AG04450 (cell line): ENCODE results near the gene CHTOP. TPM values are rescaled to one million over a fixed set of nuclear protein-coding genes. Genes with fewer than 3 reads are reported as not detected.
"Not testable (repeated sequence)": the region's sequence is repeated elsewhere in the genome, so short reads cannot be mapped to it uniquely, and the experiment has no call there.

ENCODE experiments used
- CTCF ChIA-PET: fragments of 300-600, 350-600 bp; formaldehyde crosslinking; extraction: SDS; loops from one replicate; lab custom pipeline; 2022; ENCODE audit warnings: antibody characterized with exemption, inconsistent platforms; lab: Charles Lee
- POLR2A ChIA-PET: fragments of 350-600 bp; formaldehyde crosslinking; extraction: SDS; loops from one replicate; lab custom pipeline; 2021; ENCODE audit warnings: antibody characterized with exemption, inconsistent platforms; lab: Yijun Ruan, JAX
- DNase-seq: peaks from one replicate; pipeline ENCODE4 v3.0.0-alpha.2; 2011; ENCODE audit warnings: low read depth, low spot score
- H3K27ac ChIP-seq: one replicate; pipeline ENCODE4 v1.5.1; 2012; ENCODE audit warnings: low read depth, low read length, control low read depth
- H3K27me3 ChIP-seq: one replicate; pipeline ENCODE4 v1.6.0; 2012; ENCODE audit warnings: low read length; ENCODE audit not compliant: control insufficient read depth, insufficient read depth
- H3K4me3 ChIP-seq: 2 replicates; pipeline ENCODE4 v1.5.1; 2011; ENCODE audit warnings: mild to moderate bottlenecking, low read depth, low read length, control low read depth
- H3K9me3 ChIP-seq: 2 replicates; pipeline ENCODE4 v1.5.1; 2012; ENCODE audit warnings: low read length; ENCODE audit not compliant: control insufficient read depth, insufficient read depth
- polyA minus RNA-seq: library from RNA; depleted of rRNA, polyadenylated mRNA; stranded (reverse); fragments of >200 nt; gene quantifications from 2 replicates; pipeline ENCODE4 v1.2.3, GENCODE V29; 2011; rRNA and poly(A)+ RNA removed
- polyA plus RNA-seq: library from polyadenylated mRNA; depleted of rRNA; stranded (reverse); fragments of >200 nt; gene quantifications from 2 replicates; pipeline ENCODE4 v1.2.3, GENCODE V29; 2011; rRNA removed
- TF ChIP-seq, protein P1 (sequence below): IDR thresholded peaks from 2 replicates; pipeline ENCODE4 v1.5.1; 2011; ENCODE audit warnings: low read depth, low read length, control low read depth, inconsistent platforms

Gene CHTOP, protein sequence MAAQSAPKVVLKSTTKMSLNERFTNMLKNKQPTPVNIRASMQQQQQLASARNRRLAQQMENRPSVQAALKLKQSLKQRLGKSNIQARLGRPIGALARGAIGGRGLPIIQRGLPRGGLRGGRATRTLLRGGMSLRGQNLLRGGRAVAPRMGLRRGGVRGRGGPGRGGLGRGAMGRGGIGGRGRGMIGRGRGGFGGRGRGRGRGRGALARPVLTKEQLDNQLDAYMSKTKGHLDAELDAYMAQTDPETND
- polyA plus RNA-seq (49.2 and 59.5 TPM in 2 replicates), polyA minus RNA-seq (30.2 and 38.7 TPM in 2 replicates)

DNA sequence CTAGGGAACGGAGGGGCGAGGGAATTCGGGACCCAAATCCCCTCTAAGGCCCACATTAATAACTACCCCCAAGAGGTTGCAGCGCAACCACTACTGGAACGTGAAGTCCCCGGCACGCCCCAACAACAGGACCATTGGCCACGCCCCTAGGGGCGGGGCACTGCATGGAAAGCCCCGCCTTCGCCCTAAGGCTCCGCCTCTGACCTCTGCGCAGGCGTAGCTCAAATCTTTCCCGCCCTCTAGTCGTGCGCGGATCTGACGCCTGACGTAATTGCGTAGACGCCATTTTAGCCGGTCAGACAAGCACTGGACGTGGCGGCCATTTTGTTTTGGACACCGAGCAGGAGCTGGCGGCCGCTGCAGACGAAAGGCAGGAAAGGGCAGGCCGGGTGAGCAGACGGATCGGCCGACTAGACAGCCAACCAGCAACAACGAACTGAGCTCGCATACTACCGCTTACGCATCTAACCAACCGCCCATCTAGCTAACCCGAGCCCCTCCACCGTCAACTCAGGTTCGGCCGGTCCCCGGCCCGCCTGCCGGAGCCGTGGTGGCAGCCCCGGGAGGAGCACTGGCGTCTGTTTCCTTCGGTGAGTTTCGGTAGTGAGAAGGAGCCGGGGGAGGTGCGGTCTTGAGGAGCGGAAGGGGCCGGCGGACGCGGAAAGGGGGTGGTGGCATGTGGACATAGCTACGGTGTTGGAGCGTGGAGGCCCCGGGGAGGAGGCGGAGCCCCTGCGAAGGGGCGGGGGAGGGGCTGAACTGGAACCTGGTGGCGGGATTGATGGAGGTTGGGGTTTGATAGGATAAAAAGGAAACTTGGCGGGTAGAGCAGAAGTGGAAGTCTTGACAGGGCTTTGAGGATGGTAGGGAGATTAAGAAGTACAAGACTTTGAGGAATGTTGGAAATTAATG, at the start of gene CHTOP:
CHTOP (plus strand) TSS at position 313 of the 912 bp plus-strand sequence. CDS start 2,523 bp downstream, outside the sequence.
- TF ChIP-seq, protein P1, sequence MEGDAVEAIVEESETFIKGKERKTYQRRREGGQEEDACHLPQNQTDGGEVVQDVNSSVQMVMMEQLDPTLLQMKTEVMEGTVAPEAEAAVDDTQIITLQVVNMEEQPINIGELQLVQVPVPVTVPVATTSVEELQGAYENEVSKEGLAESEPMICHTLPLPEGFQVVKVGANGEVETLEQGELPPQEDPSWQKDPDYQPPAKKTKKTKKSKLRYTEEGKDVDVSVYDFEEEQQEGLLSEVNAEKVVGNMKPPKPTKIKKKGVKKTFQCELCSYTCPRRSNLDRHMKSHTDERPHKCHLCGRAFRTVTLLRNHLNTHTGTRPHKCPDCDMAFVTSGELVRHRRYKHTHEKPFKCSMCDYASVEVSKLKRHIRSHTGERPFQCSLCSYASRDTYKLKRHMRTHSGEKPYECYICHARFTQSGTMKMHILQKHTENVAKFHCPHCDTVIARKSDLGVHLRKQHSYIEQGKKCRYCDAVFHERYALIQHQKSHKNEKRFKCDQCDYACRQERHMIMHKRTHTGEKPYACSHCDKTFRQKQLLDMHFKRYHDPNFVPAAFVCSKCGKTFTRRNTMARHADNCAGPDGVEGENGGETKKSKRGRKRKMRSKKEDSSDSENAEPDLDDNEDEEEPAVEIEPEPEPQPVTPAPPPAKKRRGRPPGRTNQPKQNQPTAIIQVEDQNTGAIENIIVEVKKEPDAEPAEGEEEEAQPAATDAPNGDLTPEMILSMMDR = no peak
- Histone ChIP-seq H3K4me3 (peak within 1 kb of the TSS; percentile 95), H3K27ac (peak within 1 kb of the TSS; percentile 100), H3K9me3 (no peaks in the 10 kb centered on the region; the same call in 1 of the 2 replicates), H3K27me3 (no peaks in the 10 kb centered on the region)
- DNase-seq = peak; percentile 97
- ChIA-PET CTCF (interaction anchor here (0.6 to 2.9 kb wide), 7 partner anchors 44 to 357 kb away, joined by 3 to 16 read pairs (median 5); partner anchors contain the start of gene S100A6), POLR2A (interaction anchor here (0.6 to 2.0 kb wide), 33 partner anchors 9 to 1701 kb away, joined by 3 to 18 read pairs (median 5); partner anchors contain the start of genes CREB3L4, ILF2, INTS3 and JTB)

DNA sequence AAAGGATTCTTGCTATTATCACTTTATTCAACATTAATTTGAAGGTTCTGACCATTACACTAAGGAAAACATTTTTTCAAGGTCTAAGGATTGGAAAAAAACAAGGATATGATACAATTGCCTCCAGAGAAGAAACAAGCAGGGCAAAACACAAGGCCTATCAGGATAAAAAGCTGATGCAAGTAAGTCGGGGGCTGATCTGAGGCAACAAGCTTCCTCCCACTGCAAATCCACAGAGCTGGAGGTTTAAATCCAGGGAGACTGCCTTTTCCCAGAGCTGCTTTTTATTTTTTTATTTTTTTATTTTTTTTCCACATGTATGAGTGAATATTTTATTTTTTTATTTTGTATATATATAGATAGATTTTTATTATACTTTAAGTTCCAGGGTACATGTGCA, 48.9 kb upstream of the CHTOP start:
- Histone ChIP-seq H3K27me3 (no peaks in the 10 kb centered on the region), H3K4me3 (no peak overlapping the region), H3K9me3 (no peaks in the 10 kb centered on the region), H3K27ac (no peak overlapping the region)
- ChIA-PET POLR2A (interaction anchor here (1.4 kb wide), 1 partner anchor 49 kb away, joined by 5 read pairs; the partner anchor contains the start of gene CHTOP), CTCF (interaction anchor here (1.6 to 4.0 kb wide), 2 partner anchors 13 to 74 kb away, joined by 6 to 33 read pairs; no protein-coding TSS in a partner anchor)
- DNase-seq = no peak
- TF ChIP-seq, protein P1 = no peak

DNA sequence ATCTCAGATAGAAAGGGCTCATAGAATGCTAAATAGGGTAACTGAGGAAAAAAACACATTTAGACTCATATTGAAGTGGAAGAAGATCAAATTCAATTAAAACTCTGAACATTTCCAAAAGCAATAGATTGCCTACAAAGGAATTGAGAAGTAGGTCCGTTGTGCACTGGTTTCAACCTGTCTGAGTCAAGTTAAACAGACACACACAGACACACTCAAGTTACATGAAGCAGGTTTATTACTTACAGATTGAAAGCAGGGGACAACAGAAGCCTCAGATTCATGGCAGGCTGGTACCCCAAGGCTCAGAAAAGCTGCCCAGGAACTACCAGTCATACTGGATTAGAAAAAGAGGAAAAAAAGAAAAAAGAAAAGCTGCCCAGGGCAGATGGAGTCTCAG, 47.5 kb upstream of the CHTOP start:
- ChIA-PET POLR2A (no interaction called here), CTCF (interaction anchor here (4.0 kb wide), 1 partner anchor 14 kb away, joined by 33 read pairs; no protein-coding TSS in a partner anchor)
- no peak overlapping the region for H3K27ac ChIP-seq
- no peaks in the 10 kb centered on the region for H3K9me3 ChIP-seq
- no peaks in the 10 kb centered on the region for H3K27me3 ChIP-seq
- DNase-seq = no peak
- no peak overlapping the region for H3K4me3 ChIP-seq
- TF ChIP-seq, protein P1 = no peak

DNA sequence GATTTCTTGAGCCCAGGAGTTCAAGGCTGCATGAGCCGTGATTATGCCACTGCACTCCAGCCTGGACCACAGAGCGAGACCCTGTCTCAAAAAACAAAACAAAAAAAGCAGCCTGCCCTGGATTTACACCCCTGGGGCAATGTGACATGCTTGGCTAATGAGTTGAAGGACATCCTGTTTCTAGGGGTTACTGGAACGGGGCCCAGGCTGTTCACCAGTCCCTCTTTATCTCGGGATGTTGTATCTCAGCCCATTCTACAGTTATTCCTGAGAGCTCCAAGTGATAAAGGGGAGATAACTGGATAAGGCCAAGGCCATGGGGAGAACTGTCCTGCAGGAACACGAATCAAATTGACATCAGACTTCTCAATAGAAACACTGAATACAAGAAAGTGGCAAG, 46.6 kb upstream of the CHTOP start:
- CTCF ChIA-PET = interaction anchor here (1.9 to 4.0 kb wide), 2 partner anchors 15 to 54 kb away, joined by 5 to 33 read pairs; no protein-coding TSS in a partner anchor
- H3K4me3 ChIP-seq = no peak overlapping the region
- DNase-seq = no peak
- POLR2A ChIA-PET = no interaction called here
- no peak overlapping the region for H3K27ac ChIP-seq
- TF ChIP-seq, protein P1 = no peak
- H3K9me3 ChIP-seq = no peaks in the 10 kb centered on the region
- H3K27me3 ChIP-seq = no peaks in the 10 kb centered on the region

DNA sequence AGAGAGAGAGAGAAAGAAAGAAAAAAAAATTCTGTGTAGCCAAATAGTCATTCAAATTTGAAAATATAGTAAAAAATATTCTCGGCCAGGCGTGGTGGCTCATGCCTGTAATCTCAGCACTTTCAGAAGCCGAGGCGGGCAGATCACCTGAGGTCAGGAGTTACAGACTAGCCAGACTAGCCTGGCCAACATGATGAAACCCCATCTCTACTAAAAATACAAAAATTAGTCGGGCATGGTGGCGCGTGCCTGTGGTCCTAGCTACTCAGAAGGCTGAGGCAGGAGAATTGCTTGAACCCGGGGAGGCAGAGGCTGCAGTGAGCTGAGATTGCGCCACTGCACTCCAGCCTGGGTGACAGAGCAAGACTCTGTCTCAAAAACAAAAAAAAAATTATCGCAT, 45.8 kb upstream of the CHTOP start:
- H3K27me3 ChIP-seq, DNase-seq, H3K9me3 ChIP-seq, H3K4me3 ChIP-seq, H3K27ac ChIP-seq: not testable (repeated sequence)
- ChIA-PET POLR2A (interaction anchor here (0.7 kb wide), 1 partner anchor 53 kb away, joined by 5 read pairs; no protein-coding TSS in a partner anchor), CTCF (interaction anchor here (1.1 to 1.9 kb wide), 3 partner anchors 16 to 55 kb away, joined by 5 to 6 read pairs (median 5); no protein-coding TSS in a partner anchor)
